ENCODE measurements around the gene SMAD3.

GRCh38 chr15:67199881-67200763 is 134.7 kb downstream of the SMAD3 start:
- TF ChIP-seq, protein P1, sequence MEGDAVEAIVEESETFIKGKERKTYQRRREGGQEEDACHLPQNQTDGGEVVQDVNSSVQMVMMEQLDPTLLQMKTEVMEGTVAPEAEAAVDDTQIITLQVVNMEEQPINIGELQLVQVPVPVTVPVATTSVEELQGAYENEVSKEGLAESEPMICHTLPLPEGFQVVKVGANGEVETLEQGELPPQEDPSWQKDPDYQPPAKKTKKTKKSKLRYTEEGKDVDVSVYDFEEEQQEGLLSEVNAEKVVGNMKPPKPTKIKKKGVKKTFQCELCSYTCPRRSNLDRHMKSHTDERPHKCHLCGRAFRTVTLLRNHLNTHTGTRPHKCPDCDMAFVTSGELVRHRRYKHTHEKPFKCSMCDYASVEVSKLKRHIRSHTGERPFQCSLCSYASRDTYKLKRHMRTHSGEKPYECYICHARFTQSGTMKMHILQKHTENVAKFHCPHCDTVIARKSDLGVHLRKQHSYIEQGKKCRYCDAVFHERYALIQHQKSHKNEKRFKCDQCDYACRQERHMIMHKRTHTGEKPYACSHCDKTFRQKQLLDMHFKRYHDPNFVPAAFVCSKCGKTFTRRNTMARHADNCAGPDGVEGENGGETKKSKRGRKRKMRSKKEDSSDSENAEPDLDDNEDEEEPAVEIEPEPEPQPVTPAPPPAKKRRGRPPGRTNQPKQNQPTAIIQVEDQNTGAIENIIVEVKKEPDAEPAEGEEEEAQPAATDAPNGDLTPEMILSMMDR (IDR thresholded peaks at IDR 0.05): no peak
- TF ChIP-seq POLR2A (IDR thresholded peaks at IDR 0.05): no peak
